HEK293 (cell line): Measurements from ENCODE around the gene CLASP2.

Experiments used
- CTCF ChIA-PET: fragments of 350-600 bp; formaldehyde crosslinking; extraction: SDS; loops from one replicate; lab custom pipeline; 2021; ENCODE audit warnings: antibody characterized with exemption; lab: Yijun Ruan, JAX
- POLR2A ChIA-PET: fragments of 300-600 bp; formaldehyde crosslinking; extraction: SDS; loops from one replicate; lab custom pipeline; 2020; ENCODE audit warnings: antibody characterized with exemption, inconsistent platforms; lab: Yijun Ruan, JAX
- H3K27ac ChIP-seq: fragments of 200-500 bp; sonication (Bioruptor generic); 2 replicates; pipeline ENCODE4 v1.5.1; 2014; ENCODE audit warnings: low read depth, low read length, control low read depth, inconsistent platforms; ENCODE audit errors: extremely low read depth
- H3K36me3 ChIP-seq, 2 experiments: fragments of 200-500 bp in 1 of 2; sonication (Bioruptor generic) in 1 of 2; 1 replicate in 1 of 2; 2 replicates in 1 of 2; pipeline ENCODE4 v1.5.1; 2014 to 2017; ENCODE audit warnings: inconsistent platforms in 2 of 2, low read length in 2 of 2; ENCODE audit not compliant: control insufficient read depth in 2 of 2, insufficient read depth in 1 of 2
- H3K4me1 ChIP-seq: fragments of 200-500 bp; sonication (Bioruptor generic); 2 replicates; pipeline ENCODE4 v1.5.1; 2014; ENCODE audit warnings: mild to moderate bottlenecking, low read length, inconsistent platforms; ENCODE audit not compliant: control insufficient read depth, insufficient read depth
- H3K4me3 ChIP-seq: 2 replicates; pipeline ENCODE4 v1.5.1; 2011; ENCODE audit warnings: low read depth, mild to moderate bottlenecking, control low read depth, low read length, moderate library complexity
- H3K9me3 ChIP-seq: fragments of 200-500 bp; sonication (Bioruptor generic); 2 replicates; pipeline ENCODE4 v1.5.1; 2014; ENCODE audit warnings: low read depth, low read length, inconsistent platforms; ENCODE audit not compliant: control insufficient read depth, insufficient read depth
- BCL6B ChIP-seq: fragments of 450-650 bp; formaldehyde crosslinking; IDR thresholded peaks from 2 replicates; pipeline ENCODE4 v1.5.1; 2017; ENCODE audit warnings: missing biosample characterization, missing genetic modification characterization
- GLI2 ChIP-seq: fragments of 450-650 bp; formaldehyde crosslinking; IDR thresholded peaks from 2 replicates; pipeline ENCODE4; 2017; ENCODE audit warnings: missing biosample characterization, missing genetic modification characterization, low read depth, borderline replicate concordance
- INSM2 ChIP-seq: fragments of 450-650 bp; formaldehyde crosslinking; IDR thresholded peaks from 2 replicates; pipeline ENCODE4 v1.5.1; 2016; ENCODE audit warnings: missing biosample characterization, missing genetic modification characterization
- KLF10 ChIP-seq: fragments of 450-650 bp; IDR thresholded peaks from 2 replicates; pipeline ENCODE4 v1.5.1; 2018; ENCODE audit warnings: missing biosample characterization, mild to moderate bottlenecking, missing genetic modification characterization
- KLF8 ChIP-seq: fragments of 450-650 bp; formaldehyde crosslinking; IDR thresholded peaks from 2 replicates; pipeline ENCODE4 v1.5.1; 2016; ENCODE audit warnings: missing biosample characterization, missing genetic modification characterization
- SP7 ChIP-seq: fragments of 450-650 bp; formaldehyde crosslinking; IDR thresholded peaks from 2 replicates; pipeline ENCODE4 v1.5.1; 2016; ENCODE audit warnings: missing biosample characterization, missing genetic modification characterization
- ZBTB1 ChIP-seq: fragments of 450-650 bp; formaldehyde crosslinking; IDR thresholded peaks from 2 replicates; pipeline ENCODE4 v1.5.1; 2016; ENCODE audit warnings: missing biosample characterization, missing genetic modification characterization
- ZBTB10 ChIP-seq: fragments of 450-650 bp; formaldehyde crosslinking; IDR thresholded peaks from 2 replicates; pipeline ENCODE4 v1.5.1; 2016; ENCODE audit warnings: missing biosample characterization, missing genetic modification characterization
- ZBTB48 ChIP-seq: fragments of 450-650 bp; formaldehyde crosslinking; IDR thresholded peaks from 2 replicates; pipeline ENCODE4 v1.5.1; 2016; ENCODE audit warnings: missing biosample characterization, missing genetic modification characterization
- ZFP3 ChIP-seq: fragments of 450-650 bp; formaldehyde crosslinking; IDR thresholded peaks from 2 replicates; pipeline ENCODE4 v1.5.1; 2016; ENCODE audit warnings: low read depth, missing biosample characterization, missing genetic modification characterization
- ZFP69B ChIP-seq: fragments of 450-650 bp; formaldehyde crosslinking; IDR thresholded peaks from 2 replicates; pipeline ENCODE4 v1.5.1; 2016; ENCODE audit warnings: missing biosample characterization, missing genetic modification characterization
- ZNF133 ChIP-seq: fragments of 450-650 bp; formaldehyde crosslinking; IDR thresholded peaks from 2 replicates; pipeline ENCODE4 v1.5.1; 2016; ENCODE audit warnings: missing biosample characterization, missing genetic modification characterization
- ZNF155 ChIP-seq: fragments of 450-650 bp; formaldehyde crosslinking; IDR thresholded peaks from 2 replicates; pipeline ENCODE4 v1.5.1; 2016; ENCODE audit warnings: missing biosample characterization, missing genetic modification characterization
- ZNF433 ChIP-seq: fragments of 450-650 bp; formaldehyde crosslinking; IDR thresholded peaks from 2 replicates; pipeline ENCODE4 v1.5.1; 2016; ENCODE audit warnings: missing biosample characterization, missing genetic modification characterization, low read depth
- ZNF544 ChIP-seq: fragments of 450-650 bp; formaldehyde crosslinking; IDR thresholded peaks from 2 replicates; pipeline ENCODE4 v1.5.0; 2017; ENCODE audit warnings: missing biosample characterization, missing genetic modification characterization
- ZNF549 ChIP-seq: fragments of 450-650 bp; IDR thresholded peaks from 2 replicates; pipeline ENCODE4 v1.5.1; 2018; ENCODE audit warnings: missing biosample characterization, missing genetic modification characterization, mild to moderate bottlenecking, inconsistent platforms, moderate library complexity
- ZNF621 ChIP-seq: fragments of 450-650 bp; formaldehyde crosslinking; IDR thresholded peaks from 2 replicates; pipeline ENCODE4 v1.5.1; 2017; ENCODE audit warnings: missing biosample characterization, missing genetic modification characterization
- ZNF660 ChIP-seq: fragments of 450-650 bp; IDR thresholded peaks from 2 replicates; pipeline ENCODE4 v1.5.1; 2018; ENCODE audit warnings: missing biosample characterization, mild to moderate bottlenecking, missing genetic modification characterization
- ZNF677 ChIP-seq: fragments of 450-650 bp; IDR thresholded peaks from 2 replicates; pipeline ENCODE4 v1.5.0; 2018; ENCODE audit warnings: missing biosample characterization, mild to moderate bottlenecking, missing genetic modification characterization, moderate library complexity
- TF ChIP-seq, protein P1 (sequence below): fragments of 450-650 bp; formaldehyde crosslinking; IDR thresholded peaks from 2 replicates; pipeline ENCODE4 v1.5.1; 2016; ENCODE audit warnings: missing biosample characterization, missing genetic modification characterization

The CLASP2 gene

GRCh38 chr3:33597257-33597689 is 120.8 kb downstream of the CLASP2 start (continued):
- no peak for TF ChIP-seq ZBTB10 (tag by site-specific recombination)
- TF ChIP-seq GLI2 (tag by site-specific recombination): no peak
- TF ChIP-seq, all 188 proteins: peak for 0

DNA sequence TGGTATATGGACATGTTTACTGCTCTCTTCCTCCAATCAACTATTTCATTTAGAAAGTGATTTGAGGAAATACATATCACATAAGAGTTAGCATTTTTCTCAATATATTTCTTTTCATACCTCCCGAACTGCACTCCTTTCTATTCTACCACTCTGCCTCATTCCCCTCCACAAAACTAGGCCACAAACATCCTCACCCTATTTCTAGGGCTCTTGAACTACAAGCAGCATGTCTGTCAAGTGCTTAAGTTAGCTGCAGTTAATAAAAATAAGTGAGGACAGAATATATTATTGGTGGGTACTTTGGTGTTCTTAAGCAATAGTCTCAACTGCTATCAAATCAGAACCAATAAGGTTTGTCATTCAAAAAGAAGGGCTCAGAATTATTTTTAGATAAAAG is 125.1 kb downstream of the CLASP2 start:
- H3K4me3 ChIP-seq: no peak overlapping the region
- TF ChIP-seq INSM2 (no peak), SP7 (tag by site-specific recombination) (no peak), ZFP3 (tag by site-specific recombination) (no peak), ZNF155 (tag by site-specific recombination) (no peak), ZBTB1 (tag by site-specific recombination) (no peak), ZNF677 (tag by site-specific recombination) (no peak), ZNF544 (tag by site-specific recombination) (no peak), ZNF133 (tag by site-specific recombination) (no peak), ZBTB48 (no peak), ZNF549 (tag by site-specific recombination) (no peak), ZNF660 (tag by site-specific recombination) (no peak), BCL6B (tag by site-specific recombination) (no peak), KLF10 (no peak), ZNF621 (tag by site-specific recombination) (no peak), ZFP69B (tag by site-specific recombination) (no peak), KLF8 (no peak), ZNF433 (no peak)
- TF ChIP-seq, protein P1, sequence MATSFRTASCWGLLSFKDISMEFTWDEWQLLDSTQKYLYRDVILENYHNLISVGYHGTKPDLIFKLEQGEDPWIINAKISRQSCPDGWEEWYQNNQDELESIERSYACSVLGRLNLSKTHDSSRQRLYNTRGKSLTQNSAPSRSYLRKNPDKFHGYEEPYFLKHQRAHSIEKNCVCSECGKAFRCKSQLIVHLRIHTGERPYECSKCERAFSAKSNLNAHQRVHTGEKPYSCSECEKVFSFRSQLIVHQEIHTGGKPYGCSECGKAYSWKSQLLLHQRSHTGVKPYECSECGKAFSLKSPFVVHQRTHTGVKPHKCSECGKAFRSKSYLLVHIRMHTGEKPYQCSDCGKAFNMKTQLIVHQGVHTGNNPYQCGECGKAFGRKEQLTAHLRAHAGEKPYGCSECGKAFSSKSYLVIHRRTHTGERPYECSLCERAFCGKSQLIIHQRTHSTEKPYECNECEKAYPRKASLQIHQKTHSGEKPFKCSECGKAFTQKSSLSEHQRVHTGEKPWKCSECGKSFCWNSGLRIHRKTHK (tag by site-specific recombination): no peak
- H3K36me3 ChIP-seq: peaks cover 6 to 20% of the 10 kb centered on the region in 2 experiments; a peak in 2 of 3 replicates
- CTCF ChIA-PET: no interaction called here
- no peaks in the 10 kb centered on the region for H3K4me1 ChIP-seq
- H3K9me3 ChIP-seq: no peaks in the 10 kb centered on the region
- POLR2A ChIA-PET: no interaction called here
- no peak overlapping the region for H3K27ac ChIP-seq
